HG02588 (cell line): Measurements from ENCODE around the gene EIF1.
"Not testable (repeated sequence)": the region's sequence is repeated elsewhere in the genome, so short reads cannot be mapped to it uniquely, and the experiment has no call there.

Experiments used
- ATAC-seq: cut with Tn5 transposase; IDR thresholded peaks from one replicate; pipeline ENCODE4 v1.9.1; 2021; ENCODE audit warnings: mild to moderate bottlenecking, moderate library complexity; ENCODE audit not compliant: unreplicated experiment

EIF1 gene

DNA sequence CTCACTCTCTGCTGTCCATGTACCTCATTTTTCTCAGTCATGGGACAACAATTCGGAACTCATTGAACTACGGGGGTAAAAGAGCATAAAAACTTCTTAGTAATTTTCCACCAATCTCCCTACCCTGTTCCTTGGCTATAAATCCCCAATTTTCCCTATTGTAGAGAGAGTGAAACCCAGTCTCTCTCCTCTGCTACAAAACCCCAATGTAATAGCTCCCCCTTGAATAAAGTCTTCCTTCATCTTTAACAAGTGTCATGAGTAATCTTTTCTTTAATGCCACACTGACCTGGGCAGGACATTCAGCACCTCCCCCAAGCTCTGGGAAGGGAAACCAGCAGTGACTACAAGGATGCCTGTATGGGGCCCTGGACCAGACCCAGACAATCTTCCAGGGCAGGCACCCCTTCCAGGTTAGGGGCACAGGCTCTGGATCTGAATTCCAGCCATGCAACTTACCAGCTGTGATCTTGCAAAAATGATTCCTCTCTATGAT, 10.2 kb upstream of the EIF1 start:
- peak; percentile 27 for ATAC-seq

GRCh38 chr17:41678907-41679739, 9.6 kb upstream of the EIF1 start:
- ATAC-seq: peak; percentile 69

- no peak for ATAC-seq
Measured at GRCh38 chr17:41679740-41680425, 8.8 kb upstream of the EIF1 start.

DNA sequence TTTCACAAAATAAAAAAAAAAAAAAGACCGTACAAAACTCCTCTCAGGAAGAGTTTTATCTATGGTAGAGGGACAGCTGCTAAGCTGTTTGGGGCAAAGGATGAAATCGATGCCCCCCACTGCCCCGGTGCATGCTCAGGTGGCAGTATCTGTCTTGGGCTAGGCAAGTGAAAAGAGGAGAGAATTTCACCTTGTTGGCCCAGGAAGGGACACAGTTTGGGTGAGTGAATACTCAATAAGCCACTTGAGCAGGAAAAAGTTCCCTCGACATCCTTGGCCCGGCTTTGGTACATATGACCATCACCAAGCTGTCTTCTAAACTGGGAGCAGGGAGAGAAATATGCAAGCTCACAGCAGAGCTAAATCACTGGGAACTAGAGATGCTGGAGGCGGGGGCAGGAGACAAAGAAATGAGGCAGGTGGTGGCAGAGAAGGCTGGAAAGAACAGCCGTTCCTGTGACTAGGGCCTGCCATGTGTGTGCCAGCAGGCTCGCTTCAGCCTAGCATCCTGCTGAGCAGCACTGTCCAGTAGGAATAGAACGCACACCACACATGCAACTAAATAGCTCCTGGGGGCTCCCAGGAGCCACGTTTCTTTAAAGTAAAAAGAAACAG, 8.2 kb upstream of the EIF1 start:
- ATAC-seq: no peak

DNA sequence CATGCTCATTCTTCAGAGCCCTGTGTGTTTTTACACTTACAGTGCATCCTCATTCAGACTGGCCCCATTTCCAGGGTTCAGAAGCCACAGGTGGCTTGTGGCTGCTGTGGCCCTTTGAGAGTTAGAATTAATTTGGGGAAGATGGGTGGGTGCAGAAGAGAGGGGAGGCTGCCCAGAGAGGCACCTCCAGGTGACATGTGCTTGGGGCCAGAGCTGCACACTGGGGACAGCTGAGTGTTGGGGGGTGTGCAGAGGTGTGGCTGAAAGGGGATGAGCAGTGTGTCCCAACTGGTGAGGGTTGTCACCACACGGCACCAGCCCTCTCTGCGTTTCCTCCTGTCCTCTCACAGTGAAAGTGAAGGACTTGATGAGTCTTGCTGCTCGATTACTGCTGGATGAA, 6.9 kb upstream of the EIF1 start:
- ATAC-seq: no peak

DNA sequence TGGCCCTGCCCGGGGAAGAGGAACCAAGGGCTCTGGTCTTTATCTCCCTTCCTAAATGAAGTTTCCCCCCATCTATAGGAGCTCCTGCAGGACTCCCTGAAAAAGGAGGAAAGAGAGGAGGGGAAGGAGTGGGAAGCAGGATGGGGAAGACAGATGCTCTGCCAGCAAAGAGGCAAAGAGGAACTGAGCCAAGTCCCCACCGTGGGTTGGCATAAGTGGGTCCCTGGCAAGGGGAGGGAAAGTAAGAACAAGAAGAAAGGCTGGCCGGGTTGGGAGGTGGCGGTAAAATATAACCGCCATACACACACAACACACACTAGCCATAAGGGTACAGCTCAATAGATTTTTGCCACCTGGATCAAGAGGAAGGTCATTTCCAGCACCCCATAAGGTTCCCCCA, 6.1 kb upstream of the EIF1 start:
- ATAC-seq: no peak

- no peak for ATAC-seq
Measured at GRCh38 chr17:41683441-41684007, 5.2 kb upstream of the EIF1 start.

- no peak for ATAC-seq
Measured at GRCh38 chr17:41684035-41684434, 4.7 kb upstream of the EIF1 start.

GRCh38 chr17:41685753-41686152, 2.9 kb upstream of the EIF1 start:
- ATAC-seq: not testable (repeated sequence)

DNA sequence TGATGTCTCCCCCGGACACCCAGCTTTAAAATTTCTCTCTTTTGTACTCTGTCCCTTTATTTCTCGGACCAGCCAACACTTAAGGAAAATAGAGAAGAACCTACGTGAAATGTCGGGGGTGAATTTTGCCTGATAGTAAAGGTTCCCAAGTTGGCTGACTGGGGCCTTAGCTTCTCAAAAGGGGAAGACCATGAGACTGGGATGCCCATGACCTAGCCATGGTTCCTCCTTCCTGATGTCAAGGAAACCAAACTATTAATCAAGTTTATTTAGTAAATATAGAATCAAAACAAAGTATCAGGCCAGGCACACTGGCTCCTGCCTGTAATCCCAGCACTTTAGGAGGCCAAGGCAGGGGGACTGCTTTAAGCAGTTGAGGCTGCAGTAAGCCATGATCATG, 2.4 kb upstream of the EIF1 start:
- no peak for ATAC-seq

- no peak for ATAC-seq
Measured at GRCh38 chr17:41687828-41688640, 651 bp upstream of the EIF1 start.

- ATAC-seq: no peak
Measured at GRCh38 chr17:41689497-41690299, 1.0 kb downstream of the EIF1 start.

DNA sequence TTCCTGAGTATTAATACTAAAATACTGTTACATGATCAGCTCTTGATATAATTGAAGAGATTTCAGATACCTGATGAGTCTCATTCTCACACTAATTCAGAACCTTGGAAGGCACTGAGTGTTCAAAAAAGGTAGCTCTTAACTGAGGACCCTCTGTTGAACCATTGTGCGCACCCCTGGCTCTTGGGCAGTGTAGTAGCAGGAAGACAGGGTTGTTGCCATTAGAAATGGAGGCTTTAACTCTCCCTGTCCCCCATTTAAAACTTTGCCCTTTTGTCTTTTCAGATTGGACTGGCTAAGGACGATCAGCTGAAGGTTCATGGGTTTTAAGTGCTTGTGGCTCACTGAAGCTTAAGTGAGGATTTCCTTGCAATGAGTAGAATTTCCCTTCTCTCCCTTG, 1.8 kb downstream of the EIF1 start:
- ATAC-seq: no peak

- ATAC-seq: no peak
Measured at GRCh38 chr17:41691031-41691777, 2.5 kb downstream of the EIF1 start.

DNA sequence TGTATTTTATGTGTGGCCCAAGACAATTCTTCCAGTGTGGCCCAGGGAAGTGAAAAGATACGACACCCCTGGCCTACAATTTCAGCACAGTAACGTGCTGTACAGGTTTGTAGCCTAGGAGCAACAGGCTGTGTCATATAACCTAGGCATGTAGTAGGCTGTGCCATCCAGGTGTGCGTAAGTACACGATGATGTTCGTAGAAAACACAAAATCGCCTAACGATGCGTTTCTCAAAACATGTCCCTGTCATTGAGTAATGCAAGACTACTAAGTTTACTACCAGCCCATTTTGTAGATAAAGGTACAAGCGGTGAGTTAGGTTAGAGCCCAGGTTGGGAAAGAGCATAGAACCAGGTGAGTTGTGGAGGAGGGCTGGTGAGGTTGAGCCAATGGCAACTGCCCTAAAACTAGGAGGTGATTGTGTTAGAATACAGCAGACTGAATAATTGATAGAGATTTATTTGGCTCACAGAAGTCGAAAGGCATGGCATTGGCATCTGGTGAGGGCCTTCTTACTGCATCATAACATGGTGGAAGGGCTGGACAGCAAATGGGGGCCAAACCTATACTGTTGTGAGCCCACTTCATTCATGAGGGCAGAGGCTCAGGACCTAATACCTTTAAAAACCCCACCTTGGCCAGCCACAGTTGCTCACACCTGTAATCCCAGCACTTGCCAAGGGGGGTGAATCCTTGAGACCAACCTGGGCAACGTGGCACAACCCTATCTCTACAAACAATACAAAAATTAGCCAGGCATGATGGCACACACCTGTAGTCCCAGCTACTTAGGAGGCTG, 4.2 kb downstream of the EIF1 start:
- ATAC-seq: no peak

DNA sequence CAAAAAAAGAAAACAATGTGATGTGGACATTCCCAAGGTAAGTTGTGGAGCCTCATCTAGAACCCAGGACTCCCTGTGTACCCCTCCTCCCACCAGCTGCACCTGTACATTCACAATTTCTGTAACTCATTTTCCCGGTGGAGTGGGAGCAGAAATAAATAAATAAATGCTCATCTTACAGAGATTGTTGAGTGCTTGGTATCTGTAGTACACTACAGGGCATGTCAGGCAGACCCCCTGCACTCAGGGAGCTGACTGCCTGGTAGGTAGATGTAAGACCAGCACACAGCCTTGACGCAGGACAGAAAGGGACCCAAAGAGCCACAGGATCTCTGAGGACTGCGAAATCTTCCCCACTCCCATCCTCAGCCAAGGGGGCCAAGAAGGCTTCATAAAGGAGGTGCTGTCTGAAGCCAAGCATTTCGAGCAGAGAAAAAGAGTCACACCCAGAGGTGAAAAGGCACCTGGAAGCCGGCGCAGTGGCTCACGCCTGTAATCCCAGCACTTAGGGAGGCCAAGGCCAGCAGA, 6.5 kb downstream of the EIF1 start:
- ATAC-seq: no peak

DNA sequence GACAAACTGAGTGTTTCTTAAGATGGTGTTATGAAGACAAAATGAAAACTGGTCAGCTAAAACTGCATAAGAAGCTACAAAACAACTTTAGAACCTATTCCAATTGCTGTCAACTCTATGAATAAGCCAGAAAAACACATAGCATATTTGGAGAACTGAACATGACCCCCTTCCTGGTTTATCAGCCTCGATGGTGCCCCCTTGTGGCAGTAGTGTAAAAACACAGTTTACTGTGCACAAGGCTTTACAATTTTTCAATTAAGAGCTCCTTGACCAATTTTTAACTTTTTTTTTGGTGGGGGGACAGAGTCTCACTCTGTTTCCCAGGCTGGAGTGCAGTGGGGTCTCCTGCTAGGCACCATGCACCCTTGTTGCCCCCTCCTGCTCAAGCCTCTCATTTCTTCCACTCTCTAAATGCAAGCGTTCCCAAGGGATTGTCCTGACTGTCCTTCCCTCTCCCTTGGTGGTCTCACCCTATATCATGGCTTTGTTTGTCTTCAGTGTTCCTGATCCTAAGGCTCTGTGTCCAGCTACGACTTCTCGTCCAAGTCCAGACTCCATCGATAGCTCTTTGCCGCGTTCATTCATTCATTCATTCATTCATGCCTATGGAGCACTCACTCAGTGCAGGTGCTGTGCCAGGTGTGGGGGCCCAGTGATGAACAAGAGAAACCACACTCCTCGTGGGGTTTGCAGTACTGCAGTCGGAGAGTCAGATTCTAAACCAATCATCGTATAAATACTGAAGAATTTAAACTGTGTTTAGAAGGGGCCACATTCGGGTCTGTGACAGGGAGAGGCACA, 7.5 kb downstream of the EIF1 start:
- no peak for ATAC-seq
